Epithelial cell of esophagus (primary cell): Measurements from ENCODE around the gene ZNF365.

Experiments
- DNase-seq: peaks from one replicate; pipeline ENCODE4 v3.0.0; 2010; ENCODE audit warnings: low read depth
- H3K4me3 ChIP-seq: 2 replicates; pipeline ENCODE4 v1.5.1; 2011; ENCODE audit warnings: mild to moderate bottlenecking, low read length, control low read depth
- CTCF ChIP-seq: IDR thresholded peaks from 2 replicates; pipeline ENCODE4 v1.5.1; 2011; ENCODE audit warnings: low read depth, mild to moderate bottlenecking, low read length, control low read depth, inconsistent platforms; ENCODE audit not compliant: insufficient read depth; ENCODE audit errors: missing control alignments

Gene ZNF365

GRCh38 chr10:62384057-62384446 lies 9.9 kb downstream of the ZNF365 start:
- no peak for TF ChIP-seq CTCF
- no peak overlapping the region for H3K4me3 ChIP-seq
- DNase-seq = peak; percentile 95

DNA sequence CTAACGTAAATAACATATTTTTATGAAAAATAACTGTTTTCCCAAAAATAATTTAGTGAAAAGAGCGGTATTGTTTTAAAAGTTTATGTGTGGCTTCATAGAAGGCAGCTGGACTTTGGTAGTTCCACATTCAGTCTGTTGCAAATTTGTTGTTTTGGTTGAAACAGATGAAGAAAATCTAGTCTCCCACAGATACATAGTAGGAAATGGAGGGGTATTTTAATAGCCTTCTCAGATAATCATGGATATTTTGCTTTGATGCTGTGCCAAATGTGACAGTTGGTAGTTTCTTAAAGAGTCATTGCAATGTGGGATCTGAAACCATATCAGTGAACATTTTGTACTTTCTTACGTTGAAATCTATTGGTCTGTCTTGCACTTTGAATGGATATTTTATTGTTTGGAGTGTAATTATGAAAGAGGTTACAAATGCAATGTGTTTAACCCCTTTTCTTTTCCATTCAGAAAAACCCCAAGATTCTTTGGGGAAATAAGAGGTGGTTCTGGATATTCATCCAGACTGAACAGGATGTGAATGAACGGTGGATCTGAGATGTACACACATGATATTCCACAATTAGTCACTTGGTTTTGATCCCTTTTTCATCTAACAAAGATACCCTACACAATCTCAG lies 10.4 kb downstream of the ZNF365 start:
- peak; percentile 54 for DNase-seq
- H3K4me3 ChIP-seq = no peak overlapping the region
- TF ChIP-seq CTCF = no peak

GRCh38 chr10:62386356-62387320 lies 12.5 kb downstream of the ZNF365 start:
- peak; percentile 82 for DNase-seq
- no peak overlapping the region for H3K4me3 ChIP-seq
- no peak for TF ChIP-seq CTCF

DNA sequence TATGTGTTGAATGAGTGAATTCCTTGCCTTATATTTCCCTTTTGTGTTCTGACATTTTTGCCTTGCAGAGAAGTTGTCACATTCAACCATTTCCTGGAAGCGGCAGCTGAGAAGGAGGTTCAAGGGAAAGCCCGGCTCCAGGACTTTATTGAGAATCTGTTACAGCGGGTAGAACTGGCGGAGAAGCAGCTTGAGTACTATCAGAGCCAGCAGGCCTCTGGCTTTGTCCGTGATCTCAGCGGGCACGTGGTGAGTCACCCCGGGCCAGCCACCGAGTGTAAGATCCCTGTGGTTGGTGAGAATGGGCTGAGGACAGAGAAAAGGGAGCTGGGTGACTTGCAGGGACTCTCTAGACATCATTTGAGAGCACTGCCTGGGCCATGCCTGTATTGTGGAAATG lies 14.2 kb downstream of the ZNF365 start:
- no peak for DNase-seq
- TF ChIP-seq CTCF = no peak

GRCh38 chr10:62390497-62391176 lies 16.5 kb downstream of the ZNF365 start:
- TF ChIP-seq CTCF = no peak
- DNase-seq = peak; percentile 59
- H3K4me3 ChIP-seq = no peak overlapping the region

More for the DNA sequence above, 14.2 kb downstream of the ZNF365 start:
- H3K4me3 ChIP-seq = no peak overlapping the region

DNA sequence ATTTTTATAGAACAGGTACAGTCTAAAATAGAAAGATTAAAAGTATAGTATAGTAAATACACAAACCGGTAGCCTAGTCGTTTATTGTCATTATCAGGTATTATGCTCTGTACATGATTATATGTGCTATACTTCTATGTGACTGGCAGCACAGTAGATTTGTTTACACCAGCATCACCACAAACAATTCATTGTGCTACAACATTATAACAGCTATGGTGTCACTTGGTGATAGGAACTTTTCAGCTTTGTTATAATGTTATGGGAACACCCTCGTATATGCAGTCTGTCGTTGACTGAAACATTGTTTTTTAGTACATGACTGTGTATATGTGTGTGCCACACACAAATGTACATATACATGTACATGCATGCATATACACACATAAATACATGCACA lies 19.1 kb downstream of the ZNF365 start:
- H3K4me3 ChIP-seq = no peak overlapping the region
- DNase-seq = no peak
- no peak for TF ChIP-seq CTCF
